Hepatocyte (in vitro differentiated cells): Measurements from ENCODE around the gene PLA1A. TPM values are rescaled to one million over a fixed set of nuclear protein-coding genes. Genes with fewer than 3 reads are reported as not detected.

Experiments used
- DNase-seq: peaks from one replicate; pipeline ENCODE4 v3.0.0-alpha.2; 2016; ENCODE audit warnings: low spot score
- H2AFZ ChIP-seq: fragments of 200-600 bp; sonication (generic); 2 replicates; pipeline ENCODE4 v1.6.0; 2016; ENCODE audit warnings: antibody characterized with exemption, mild to moderate bottlenecking
- H3K27ac ChIP-seq: fragments of 200-600 bp; sonication (generic); 2 replicates; pipeline ENCODE4 v1.5.1; 2016; ENCODE audit warnings: mild to moderate bottlenecking
- H3K27me3 ChIP-seq: fragments of 200-600 bp; sonication (generic); 2 replicates; pipeline ENCODE4 v1.6.1; 2016
- H3K36me3 ChIP-seq: fragments of 200-600 bp; sonication (generic); replicated peaks from 2 replicates; pipeline ENCODE4 v1.5.1; 2016; ENCODE audit warnings: low read depth; ENCODE audit not compliant: insufficient read depth
- H3K4me1 ChIP-seq: fragments of 200-600 bp; sonication (generic); 2 replicates; pipeline ENCODE4 v1.5.1; 2016; ENCODE audit warnings: mild to moderate bottlenecking, moderate library complexity; ENCODE audit not compliant: insufficient read depth
- H3K4me2 ChIP-seq: fragments of 200-600 bp; sonication (generic); 2 replicates; pipeline ENCODE4 v1.6.0; 2016
- H3K4me3 ChIP-seq: fragments of 200-600 bp; sonication (generic); 2 replicates; pipeline ENCODE4 v1.5.1; 2016; ENCODE audit warnings: mild to moderate bottlenecking
- H3K79me2 ChIP-seq: fragments of 200-600 bp; sonication (generic); 2 replicates; pipeline ENCODE4 v1.6.0; 2017; ENCODE audit warnings: mild to moderate bottlenecking
- H3K9me2 ChIP-seq: fragments of 200-600 bp; sonication (generic); replicated peaks from 2 replicates; pipeline ENCODE4 v1.6.0; 2017; ENCODE audit warnings: mild to moderate bottlenecking; ENCODE audit not compliant: insufficient read depth
- H3K9me3 ChIP-seq: fragments of 200-600 bp; sonication (generic); 2 replicates; pipeline ENCODE4 v1.5.1; 2016; ENCODE audit warnings: low read depth, mild to moderate bottlenecking
- H4K20me1 ChIP-seq: fragments of 200-600 bp; sonication (generic); 2 replicates; pipeline ENCODE4 v1.6.0; 2016; ENCODE audit warnings: mild to moderate bottlenecking; ENCODE audit not compliant: insufficient read depth, poor library complexity, severe bottlenecking
- CTCF ChIP-seq: fragments of 200-600 bp; sonication (generic); IDR thresholded peaks from 2 replicates; pipeline ENCODE4 v1.5.1; 2016; ENCODE audit warnings: antibody characterized with exemption, mild to moderate bottlenecking; ENCODE audit not compliant: poor library complexity
- EZH2 ChIP-seq: fragments of 200-600 bp; sonication (generic); IDR thresholded peaks from 2 replicates; pipeline ENCODE4 v1.6.1; 2016; ENCODE audit warnings: antibody characterized with exemption, mild to moderate bottlenecking, borderline replicate concordance
- EZH2phosphoT487 ChIP-seq: fragments of 200-600 bp; sonication (generic); IDR thresholded peaks from one replicate; pipeline ENCODE4 v1.6.1; 2018; ENCODE audit warnings: antibody characterized with exemption, mild to moderate bottlenecking, low read depth, moderate library complexity; ENCODE audit not compliant: unreplicated experiment, severe bottlenecking
- WGBS: methylation state at CpG from one replicate; pipeline ENCODE4 v1.1.6; 2016; ENCODE audit warnings: low lambda C conversion rate; ENCODE audit errors: missing lambda C conversion rate; 5-methylcytosine and 5-hydroxymethylcytosine counted together
- polyA plus RNA-seq: library from polyadenylated mRNA; unstranded; fragments of >200 nt; fragmentation: Nextera tagmentation; extraction: Ambion mirVana; gene quantifications from 2 replicates; pipeline ENCODE4 v1.2.1, GENCODE V29; 2016
- total RNA-seq: library from RNA; depleted of rRNA; stranded (reverse); fragments of >200 nt; gene quantifications from 2 replicates; pipeline ENCODE4 v1.2.3, GENCODE V29; 2014

The PLA1A gene
- total and polyA plus RNA-seq, 2 experiments from 2014 or later: 2.6 to 3.3 TPM

GRCh38 chr3:119632216-119632615 is 34.5 kb downstream of the PLA1A start:
- no peaks in the 10 kb centered on the region for H3K36me3 ChIP-seq
- 96% methylated on average over 4 of the region's 4 CpGs for WGBS
- no peaks in the 10 kb centered on the region for H3K79me2 ChIP-seq
- no peak overlapping the region for H2AFZ ChIP-seq
- DNase-seq: no peak
- no peak overlapping the region for H3K4me2 ChIP-seq
- H3K9me2 ChIP-seq: no peaks in the 10 kb centered on the region
- H4K20me1 ChIP-seq: no peaks in the 10 kb centered on the region
- H3K9me3 ChIP-seq: no peaks in the 10 kb centered on the region
- no peak for TF ChIP-seq EZH2phosphoT487
- H3K4me3 ChIP-seq: no peak overlapping the region
- no peak overlapping the region for H3K27ac ChIP-seq
- no peaks in the 10 kb centered on the region for H3K4me1 ChIP-seq
- no peaks in the 10 kb centered on the region for H3K27me3 ChIP-seq

GRCh38 chr3:119632829-119633228 is 35.1 kb downstream of the PLA1A start:
- 90% methylated on average over 4 of the region's 4 CpGs for WGBS
- Histone ChIP-seq H3K9me3 (no peaks in the 10 kb centered on the region), H3K4me2 (no peak overlapping the region), H2AFZ (no peak overlapping the region), H3K79me2 (no peaks in the 10 kb centered on the region), H3K4me1 (no peaks in the 10 kb centered on the region), H3K36me3 (no peaks in the 10 kb centered on the region), H3K27me3 (no peaks in the 10 kb centered on the region), H3K4me3 (no peak overlapping the region), H4K20me1 (no peaks in the 10 kb centered on the region), H3K9me2 (no peaks in the 10 kb centered on the region), H3K27ac (no peak overlapping the region)
- no peak for DNase-seq
- TF ChIP-seq EZH2: no peak
- TF ChIP-seq CTCF: no peak
- no peak for TF ChIP-seq EZH2phosphoT487

GRCh38 chr3:119635719-119636118 is 38.0 kb downstream of the PLA1A start:
- H3K4me2 ChIP-seq: no peak overlapping the region
- no peak overlapping the region for H2AFZ ChIP-seq
- no peaks in the 10 kb centered on the region for H3K4me1 ChIP-seq
- H3K79me2 ChIP-seq: no peaks in the 10 kb centered on the region
- H3K9me3 ChIP-seq: no peaks in the 10 kb centered on the region
- H3K36me3 ChIP-seq: no peaks in the 10 kb centered on the region
- TF ChIP-seq EZH2phosphoT487: no peak
- no peak for TF ChIP-seq CTCF
- TF ChIP-seq EZH2: no peak
- 90% methylated on average over 10 of the region's 10 CpGs for WGBS
- DNase-seq: no peak
- no peaks in the 10 kb centered on the region for H3K27me3 ChIP-seq
- H4K20me1 ChIP-seq: no peaks in the 10 kb centered on the region
- H3K27ac ChIP-seq: peak overlapping the region; percentile 75
- no peak overlapping the region for H3K4me3 ChIP-seq
- no peaks in the 10 kb centered on the region for H3K9me2 ChIP-seq

GRCh38 chr3:119636249-119636648 is 38.6 kb downstream of the PLA1A start:
- TF ChIP-seq EZH2 (no peak), EZH2phosphoT487 (no peak), CTCF (no peak)
- Histone ChIP-seq H3K9me3 (no peaks in the 10 kb centered on the region), H2AFZ (peak overlapping the region; percentile 10), H3K9me2 (no peaks in the 10 kb centered on the region), H3K4me1 (no peaks in the 10 kb centered on the region), H3K27ac (peak overlapping the region; percentile 75), H3K27me3 (no peaks in the 10 kb centered on the region), H3K4me3 (no peak overlapping the region), H3K36me3 (no peaks in the 10 kb centered on the region), H3K4me2 (no peak overlapping the region), H3K79me2 (no peaks in the 10 kb centered on the region), H4K20me1 (no peaks in the 10 kb centered on the region)
- no peak for DNase-seq
- 90% methylated on average over 1 of the region's 1 CpG for WGBS
